GM12891 (cell line): ENCODE data around the gene ZBTB7B.

Source experiments
- DNase-seq: peaks from one replicate; pipeline ENCODE4 v3.0.0; 2011; ENCODE audit warnings: low spot score; ENCODE audit not compliant: insufficient read length
- FAIRE-seq: peaks from 2 replicates; lab custom pipeline; 2011; peaks lifted over from hg19 to GRCh38; lab: Jason Lieb, UNC
- PAX5 ChIP-seq: IDR thresholded peaks from 2 replicates; pipeline ENCODE4 v1.6.1; 2011; ENCODE audit warnings: low read length, moderate library complexity, mild to moderate bottlenecking; ENCODE audit not compliant: insufficient read depth, severe bottlenecking
- POLR2A ChIP-seq: IDR thresholded peaks from 2 replicates; pipeline ENCODE4 v1.6.1; 2011; ENCODE audit warnings: low read depth, low read length, control low read depth
- POLR2AphosphoS5 ChIP-seq: IDR thresholded peaks from 2 replicates; pipeline ENCODE4 v1.6.1; 2011; ENCODE audit warnings: low read depth, low read length, control low read depth
- POU2F2 ChIP-seq: IDR thresholded peaks from 2 replicates; pipeline ENCODE4 v1.6.1; 2011; ENCODE audit warnings: low read depth, mild to moderate bottlenecking, control low read depth, low read length, moderate library complexity
- SPI1 ChIP-seq: IDR thresholded peaks from 2 replicates; pipeline ENCODE4 v1.6.1; 2011; ENCODE audit warnings: low read depth, low read length, control low read depth
- TAF1 ChIP-seq: IDR thresholded peaks from 2 replicates; pipeline ENCODE4 v1.6.1; 2011; ENCODE audit warnings: low read depth, low read length, control low read depth

ZBTB7B gene

DNA sequence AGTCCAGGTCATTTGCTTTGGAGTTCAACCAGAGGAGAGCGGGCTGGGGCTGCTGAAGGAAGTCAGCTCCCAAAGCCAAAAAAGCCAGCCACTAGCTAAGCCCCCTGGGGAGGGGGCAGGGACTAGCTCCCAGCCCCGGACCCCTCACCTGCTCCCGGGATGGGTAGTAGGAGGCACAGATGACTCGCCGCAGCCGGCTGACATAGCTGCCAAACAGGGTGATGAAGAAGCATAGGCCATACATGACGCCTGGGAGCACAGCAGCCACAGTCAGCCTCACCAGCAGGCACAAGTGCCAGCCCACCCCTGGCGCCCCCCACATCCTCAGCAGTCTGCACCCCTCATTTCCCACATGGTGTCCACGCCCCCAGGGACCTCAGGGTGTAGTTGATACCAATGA, 23.6 kb downstream of the ZBTB7B start:
- TF ChIP-seq PAX5 (no peak), POLR2A (no peak), POU2F2 (no peak), POLR2AphosphoS5 (no peak), TAF1 (no peak), SPI1 (no peak)
- DNase-seq (no peak), FAIRE-seq (no peak)

DNA sequence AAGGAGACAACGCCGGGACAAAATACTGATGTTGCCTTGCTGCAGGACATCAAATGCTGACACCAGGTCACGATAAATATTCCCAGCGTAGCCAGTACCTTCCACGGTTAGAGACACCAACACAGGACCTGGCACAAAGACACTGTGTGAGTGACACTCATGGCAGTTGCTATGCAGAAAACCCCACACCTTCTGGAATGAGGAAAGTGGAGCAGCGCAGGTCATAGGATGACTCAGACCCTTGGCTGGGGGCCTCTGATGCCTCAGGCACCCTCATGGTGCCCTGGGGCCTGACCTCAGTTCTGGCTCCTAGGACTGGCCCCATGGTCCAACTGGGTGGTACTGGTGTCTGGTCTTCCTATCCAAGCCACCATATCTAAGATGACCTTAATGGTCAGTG, 24.0 kb downstream of the ZBTB7B start:
- DNase-seq (no peak), FAIRE-seq (no peak)
- TF ChIP-seq POU2F2 (no peak), SPI1 (no peak), TAF1 (no peak), POLR2A (no peak), PAX5 (no peak), POLR2AphosphoS5 (no peak)

DNA sequence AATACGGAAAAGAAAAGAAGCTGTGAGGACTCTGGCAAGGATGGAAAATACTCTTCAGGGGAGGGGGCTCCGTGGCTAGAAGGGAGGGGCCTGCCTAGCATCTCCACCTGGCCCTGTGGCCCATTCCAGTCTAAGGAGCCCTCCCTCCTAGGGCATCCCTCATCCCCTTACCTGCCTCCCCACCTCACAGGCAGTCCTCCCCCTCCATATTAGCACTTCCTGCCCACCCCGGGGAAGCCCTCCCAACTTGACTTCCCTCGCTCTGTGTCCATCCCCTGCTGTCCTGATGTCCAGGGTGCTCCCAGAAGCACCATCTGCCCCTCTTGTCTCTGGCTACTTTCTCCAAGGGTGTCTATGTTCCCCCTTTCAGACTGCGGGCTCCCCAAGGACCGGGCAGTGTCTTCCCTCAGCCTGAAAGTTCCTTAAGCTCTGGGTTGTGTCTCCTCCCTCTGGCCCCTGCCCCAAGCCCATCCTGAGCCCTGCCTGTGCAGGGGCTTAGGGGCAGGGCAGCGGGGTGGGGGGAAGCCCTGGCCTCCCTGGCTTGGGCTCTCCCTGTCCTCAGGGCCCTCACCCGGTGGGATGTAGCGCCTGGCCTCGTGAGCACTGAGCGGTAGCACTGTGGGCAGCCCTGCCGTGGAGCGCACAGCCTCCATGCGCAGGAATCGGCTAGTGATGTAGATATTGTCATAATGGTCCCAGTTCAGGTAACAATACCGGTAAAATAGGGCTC, 27.1 kb downstream of the ZBTB7B start:
- FAIRE-seq (no peak), DNase-seq (no peak)
- TF ChIP-seq POLR2AphosphoS5 = no peak
- no peak for TF ChIP-seq POLR2A
- TF ChIP-seq PAX5 = no peak
- TF ChIP-seq POU2F2 = no peak
- TF ChIP-seq SPI1 = no peak
- no peak for TF ChIP-seq TAF1

DNA sequence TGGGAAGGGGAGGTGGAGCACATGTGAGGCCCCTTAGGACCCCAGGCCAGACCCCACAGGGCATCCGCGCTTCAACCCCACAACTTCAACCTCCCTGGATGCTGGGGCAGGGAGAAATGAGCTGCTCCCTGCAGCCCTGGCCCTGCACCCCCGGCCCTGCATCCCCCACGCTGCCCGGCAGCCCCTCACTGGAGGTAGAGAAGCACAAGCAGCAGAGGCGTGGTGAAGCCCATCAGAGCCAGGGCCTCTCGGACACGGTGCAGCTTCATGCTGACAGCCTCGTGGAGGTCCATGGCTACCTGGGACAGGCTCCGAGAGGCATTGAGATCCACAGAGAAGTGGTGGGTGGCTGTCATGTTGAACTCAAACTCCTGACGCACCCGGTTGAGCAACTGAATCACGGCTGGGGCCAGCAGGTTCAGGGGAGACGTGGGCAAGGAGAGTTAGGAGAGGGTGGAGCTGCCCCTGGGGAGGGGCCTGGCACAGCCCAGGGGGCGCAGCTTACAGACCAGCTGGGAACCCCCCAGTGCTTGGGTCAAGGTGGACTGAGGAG, 27.7 kb downstream of the ZBTB7B start:
- no peak for TF ChIP-seq POLR2A
- TF ChIP-seq PAX5 = no peak
- TF ChIP-seq POLR2AphosphoS5 = no peak
- TF ChIP-seq SPI1 = no peak
- no peak for TF ChIP-seq POU2F2
- TF ChIP-seq TAF1 = no peak
- FAIRE-seq (no peak), DNase-seq (no peak)

DNA sequence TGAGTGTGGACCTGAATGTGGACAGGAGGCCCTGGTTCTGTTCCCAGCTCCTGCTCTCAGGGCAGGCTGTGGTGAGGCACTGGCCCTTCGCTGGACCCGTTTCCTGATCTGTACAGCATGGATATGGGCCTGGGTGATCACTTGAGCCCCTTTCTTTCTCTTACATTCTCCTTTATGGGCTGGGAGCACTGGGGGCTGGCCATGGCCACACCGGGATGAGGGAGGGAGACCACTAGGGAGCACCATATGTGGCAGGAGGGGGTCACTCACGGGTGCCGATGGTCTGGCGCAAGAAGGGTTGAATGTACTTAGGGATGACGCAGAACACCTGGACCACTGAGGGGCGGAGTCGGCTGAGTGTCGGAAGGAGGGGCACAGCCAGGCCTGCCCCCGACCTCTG, 28.3 kb downstream of the ZBTB7B start:
- DNase-seq (no peak), FAIRE-seq (no peak)
- TF ChIP-seq TAF1 (no peak), POLR2AphosphoS5 (no peak), PAX5 (no peak), POLR2A (no peak), SPI1 (no peak), POU2F2 (no peak)

DNA sequence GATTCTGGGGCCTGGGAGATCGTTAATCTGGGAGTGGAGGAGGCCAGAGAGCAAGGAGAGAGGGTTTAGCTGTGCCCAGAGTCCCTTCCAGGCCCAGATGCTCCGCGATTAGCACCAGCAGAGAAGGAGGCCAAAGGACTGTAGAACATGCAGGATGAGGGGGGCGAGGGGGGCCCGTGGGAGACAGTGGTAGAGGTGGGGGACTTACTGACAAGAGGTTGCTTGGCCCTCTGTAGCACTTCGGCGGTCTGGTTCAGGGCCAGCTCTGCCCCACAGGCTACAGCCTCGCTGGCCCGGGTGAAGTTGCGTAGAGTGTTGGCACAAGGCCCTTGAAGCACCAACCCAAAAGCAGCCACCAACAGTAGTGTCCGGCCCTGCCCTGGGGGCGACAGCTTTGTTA, 30.3 kb downstream of the ZBTB7B start:
- FAIRE-seq = no peak
- no peak for DNase-seq
- TF ChIP-seq TAF1 = no peak
- TF ChIP-seq POLR2A = no peak

DNA sequence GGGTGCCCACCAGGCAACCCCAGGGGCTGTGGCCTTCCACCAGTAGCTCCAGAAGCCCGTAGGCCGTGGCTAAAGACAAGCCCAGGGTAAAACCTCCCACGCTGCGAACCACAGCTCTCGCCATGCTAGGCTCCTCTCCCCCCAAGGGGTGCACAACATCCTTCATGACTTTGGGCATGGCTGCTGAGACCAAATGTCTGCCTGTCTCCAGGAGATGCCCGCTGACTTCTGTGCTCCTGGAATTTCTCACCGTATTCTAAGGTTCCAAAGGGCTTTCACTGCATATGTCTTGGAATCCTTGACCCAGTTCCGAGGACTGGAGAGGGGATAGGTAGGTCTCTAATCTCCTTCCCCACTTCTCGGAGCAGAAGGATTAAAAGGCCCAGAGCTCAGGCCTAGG, 30.9 kb downstream of the ZBTB7B start, which contains the start of the genes DCST1 and DCST2:
DCST1 (plus strand) TSS at position 301 of the 400 bp plus-strand sequence. CDS start 213 bp downstream, outside the sequence.
DCST2 (minus strand) TSS at position 258 of the 400 bp plus-strand sequence; CDS start at position 178, 80 bp downstream.
- TF ChIP-seq POLR2A (no peak), TAF1 (no peak), POLR2AphosphoS5 (no peak), SPI1 (no peak), POU2F2 (no peak), PAX5 (no peak)
- DNase-seq = no peak
- no peak for FAIRE-seq

DNA sequence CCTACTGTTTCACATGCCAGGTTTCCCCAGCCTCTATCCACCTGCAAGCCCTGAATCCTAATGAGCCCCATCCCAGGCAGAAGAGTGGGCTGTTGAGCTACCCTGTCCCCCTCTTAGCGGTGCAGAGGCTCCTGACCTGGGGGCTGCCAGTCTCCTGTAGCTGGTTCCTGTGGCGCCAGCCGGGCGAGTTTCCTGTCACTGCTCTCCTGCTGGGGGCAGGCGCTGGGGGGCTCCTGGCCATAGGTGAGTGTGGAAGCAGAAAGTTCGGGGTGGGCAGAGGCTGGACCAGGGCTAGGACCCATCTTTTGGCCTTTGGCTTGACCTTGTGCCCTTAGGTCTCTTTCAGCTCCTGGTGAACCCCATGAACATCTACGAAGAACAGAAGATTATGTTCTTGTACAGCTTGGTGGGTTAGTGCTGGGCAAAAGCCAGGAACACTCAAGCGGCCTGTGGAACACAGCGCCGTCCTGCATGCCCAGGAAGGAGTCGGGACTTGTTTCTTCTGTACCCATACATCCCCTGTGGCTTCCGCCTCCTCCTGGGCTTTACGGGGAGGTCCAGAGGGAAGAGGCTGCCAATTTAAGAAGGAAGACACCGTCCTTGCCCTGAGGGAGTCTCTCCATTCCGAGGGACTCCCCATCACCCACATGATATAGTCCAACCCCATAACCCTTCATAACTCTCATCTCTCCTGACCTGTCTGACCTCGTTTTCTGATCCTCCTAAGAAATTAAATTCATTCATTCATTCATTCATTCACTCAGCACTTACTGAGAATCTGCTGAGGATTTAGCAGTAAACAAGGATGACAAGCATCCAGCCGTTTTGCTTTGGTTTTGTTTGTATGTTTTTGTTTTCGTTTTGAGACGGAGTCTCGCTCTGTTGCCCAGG, 32.0 kb downstream of the ZBTB7B start:
- FAIRE-seq = no peak
- no peak for TF ChIP-seq PAX5
- no peak for TF ChIP-seq TAF1
- no peak for TF ChIP-seq POLR2AphosphoS5
- TF ChIP-seq SPI1 = no peak
- no peak for TF ChIP-seq POLR2A
- TF ChIP-seq POU2F2 = no peak

DNA sequence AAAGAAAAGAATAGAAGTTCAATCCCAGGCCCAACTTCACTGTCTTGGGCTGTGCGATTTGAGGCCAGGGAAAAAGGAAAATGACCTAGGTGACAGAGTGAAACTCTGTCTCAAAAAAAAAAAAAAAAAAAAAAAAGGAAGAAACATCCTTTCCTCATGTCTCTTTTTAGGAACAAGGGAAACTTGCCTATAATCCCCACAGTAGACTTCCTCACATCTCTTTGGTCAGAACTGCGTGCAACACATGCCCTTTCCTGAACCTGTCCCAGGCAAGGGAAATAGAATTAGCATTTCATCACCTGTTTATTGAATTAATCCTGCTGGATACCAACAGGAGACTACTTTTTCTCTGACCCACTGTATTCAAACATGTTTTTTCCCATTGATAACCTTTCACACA, 33.3 kb downstream of the ZBTB7B start:
- DNase-seq (no peak), FAIRE-seq (no peak)
- TF ChIP-seq SPI1 (no peak), TAF1 (no peak), POU2F2 (no peak), POLR2AphosphoS5 (no peak), PAX5 (no peak), POLR2A (no peak)

More for the DNA sequence above, 32.0 kb downstream of the ZBTB7B start:
- no peak for DNase-seq
